HG02884 (cell line): Measurements from ENCODE around the gene FSTL5.
"Not testable (repeated sequence)": the region's sequence is repeated elsewhere in the genome, so short reads cannot be mapped to it uniquely, and the experiment has no call there.

ENCODE experiments used
- ATAC-seq: cut with Tn5 transposase; IDR thresholded peaks from one replicate; pipeline ENCODE4 v1.9.1; 2021; ENCODE audit warnings: mild to moderate bottlenecking, moderate library complexity; ENCODE audit not compliant: unreplicated experiment

FSTL5 gene

GRCh38 chr4:161869511-161869910 is 294.3 kb downstream of the FSTL5 start:
- no peak for ATAC-seq

GRCh38 chr4:161856711-161857326 is 307.0 kb downstream of the FSTL5 start:
- ATAC-seq = no peak

GRCh38 chr4:161850631-161851030 is 313.2 kb downstream of the FSTL5 start:
- no peak for ATAC-seq

DNA sequence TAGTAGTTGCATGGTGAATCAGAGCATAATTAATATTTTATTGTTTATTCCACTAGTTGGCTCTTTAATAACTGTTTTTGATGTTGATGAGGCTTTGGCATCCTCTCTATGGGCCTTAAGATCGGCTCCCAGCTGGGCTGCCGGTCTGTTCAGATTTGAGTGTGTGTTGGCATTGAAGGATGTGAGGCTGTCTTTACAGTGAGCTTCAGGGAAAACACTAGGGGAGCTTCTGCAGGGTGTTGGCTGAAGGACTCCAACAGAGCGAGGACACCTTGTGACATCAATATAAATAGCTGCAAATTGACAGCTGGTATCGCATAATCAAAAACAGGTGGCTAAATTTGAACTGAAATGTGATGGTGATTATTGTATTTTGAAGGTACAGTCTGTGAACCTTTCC is 322.0 kb downstream of the FSTL5 start:
- no peak for ATAC-seq

- no peak for ATAC-seq
These were observed 334.2 kb downstream of the FSTL5 start for GRCh38 chr4:161829591-161829990.

- no peak for ATAC-seq
These were observed 335.7 kb downstream of the FSTL5 start for GRCh38 chr4:161828061-161828460.

GRCh38 chr4:161827013-161827412 is 336.8 kb downstream of the FSTL5 start:
- ATAC-seq = no peak

GRCh38 chr4:161823450-161823849 is 340.4 kb downstream of the FSTL5 start:
- no peak for ATAC-seq

DNA sequence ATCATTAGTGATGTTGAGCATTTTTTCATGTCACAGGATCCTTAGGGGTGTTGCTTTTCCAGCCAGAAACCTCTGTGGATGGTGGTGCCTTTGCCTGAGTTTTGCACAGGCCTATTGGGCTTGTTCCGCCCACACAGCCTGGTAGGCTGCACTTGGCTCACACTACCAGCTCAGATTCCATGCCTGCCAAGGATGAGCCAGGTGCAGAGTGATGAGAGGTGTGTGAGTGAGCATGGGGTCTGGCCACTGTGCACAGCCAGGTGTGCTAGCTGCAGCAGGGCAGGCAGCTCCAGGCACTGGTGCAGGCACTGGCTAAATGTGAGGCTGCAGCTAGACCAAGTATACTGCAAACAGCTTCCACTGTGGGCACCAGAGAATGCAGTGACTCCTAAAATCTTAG is 341.6 kb downstream of the FSTL5 start:
- ATAC-seq = no peak

- ATAC-seq = no peak
These were observed 345.9 kb downstream of the FSTL5 start for GRCh38 chr4:161817914-161818313.

- no peak for ATAC-seq
These were observed 346.8 kb downstream of the FSTL5 start for GRCh38 chr4:161816958-161817357.

GRCh38 chr4:161815841-161816240 is 348.0 kb downstream of the FSTL5 start:
- ATAC-seq = no peak

GRCh38 chr4:161813889-161814288 is 349.9 kb downstream of the FSTL5 start:
- ATAC-seq = no peak

GRCh38 chr4:161813389-161813788 is 350.4 kb downstream of the FSTL5 start:
- no peak for ATAC-seq

DNA sequence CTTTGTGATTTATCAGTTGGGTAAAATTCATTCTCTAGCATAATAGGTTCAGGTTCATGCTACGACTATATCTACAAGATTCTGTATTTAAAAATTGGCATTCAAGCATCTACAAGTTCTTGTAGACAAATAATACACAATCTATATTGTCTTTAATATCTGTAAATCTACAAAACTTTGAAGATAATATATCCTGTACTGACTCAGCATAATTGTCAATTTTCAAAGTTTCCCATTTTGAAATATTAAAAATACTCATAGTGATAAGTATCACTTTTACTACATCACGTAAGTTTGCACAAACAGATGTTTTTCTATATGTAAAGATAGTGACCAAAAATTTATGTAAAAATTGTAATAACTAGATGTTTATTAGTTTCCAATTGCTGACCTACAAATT is 360.6 kb downstream of the FSTL5 start:
- ATAC-seq = no peak

- ATAC-seq = no peak
These were observed 364.1 kb downstream of the FSTL5 start for GRCh38 chr4:161799710-161800109.

DNA sequence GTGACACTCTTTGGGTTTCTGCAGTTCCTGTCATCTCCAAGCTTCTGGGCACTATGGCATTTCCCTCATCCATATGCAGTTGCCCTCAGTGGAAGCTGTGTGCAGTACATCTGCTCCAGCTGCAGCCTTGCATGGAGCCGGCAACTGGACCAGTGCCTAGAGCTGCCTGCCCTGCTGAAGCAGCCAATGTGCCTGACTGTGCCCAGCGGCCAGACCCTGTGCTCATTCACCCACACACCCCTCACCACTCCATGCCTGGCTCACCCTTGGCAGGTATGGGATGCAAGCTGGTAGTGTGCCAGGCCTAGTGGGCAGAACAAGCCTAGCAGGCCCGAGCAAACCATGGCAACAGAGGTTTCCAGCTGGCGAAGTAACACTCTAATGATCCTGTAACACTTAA is 370.8 kb downstream of the FSTL5 start:
- ATAC-seq = no peak

DNA sequence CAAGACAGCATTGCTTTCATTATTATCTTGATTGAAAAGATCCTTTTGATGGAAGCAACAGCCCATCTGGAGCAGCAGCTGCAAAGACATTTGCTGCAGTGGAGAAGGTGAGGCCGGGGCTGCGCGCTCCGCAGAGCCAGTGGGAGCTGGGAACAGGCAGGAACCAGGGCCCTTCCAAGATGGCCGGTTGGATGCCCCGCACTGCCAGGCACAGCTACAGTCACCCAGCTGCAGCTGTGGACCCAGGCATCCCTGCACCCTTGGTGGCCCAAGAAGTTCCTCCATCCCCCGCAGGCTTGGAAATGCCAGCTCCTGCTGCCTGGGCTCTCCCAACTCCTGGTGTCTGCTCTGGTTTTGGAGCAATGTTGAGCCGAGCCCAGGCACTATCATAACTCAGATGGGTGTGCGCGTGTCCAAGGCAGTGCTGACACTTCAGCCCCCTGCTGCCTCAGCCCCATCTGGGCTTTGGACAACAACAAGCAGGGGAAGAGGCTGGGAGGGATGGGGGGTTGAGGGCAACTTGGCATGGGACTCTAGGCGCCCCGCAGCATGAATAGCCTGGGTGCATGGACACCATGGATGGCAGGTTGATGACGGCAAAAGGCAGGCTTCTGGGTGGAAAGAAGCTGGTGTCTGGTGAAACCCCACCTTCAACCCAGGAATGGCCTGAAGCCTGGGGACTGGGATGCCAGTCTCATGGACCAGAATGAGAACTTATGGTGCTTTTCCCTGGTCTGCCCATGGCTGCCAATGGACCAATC is 371.8 kb downstream of the FSTL5 start:
- ATAC-seq = no peak

GRCh38 chr4:161767116-161767515 is 396.7 kb downstream of the FSTL5 start:
- ATAC-seq = no peak

DNA sequence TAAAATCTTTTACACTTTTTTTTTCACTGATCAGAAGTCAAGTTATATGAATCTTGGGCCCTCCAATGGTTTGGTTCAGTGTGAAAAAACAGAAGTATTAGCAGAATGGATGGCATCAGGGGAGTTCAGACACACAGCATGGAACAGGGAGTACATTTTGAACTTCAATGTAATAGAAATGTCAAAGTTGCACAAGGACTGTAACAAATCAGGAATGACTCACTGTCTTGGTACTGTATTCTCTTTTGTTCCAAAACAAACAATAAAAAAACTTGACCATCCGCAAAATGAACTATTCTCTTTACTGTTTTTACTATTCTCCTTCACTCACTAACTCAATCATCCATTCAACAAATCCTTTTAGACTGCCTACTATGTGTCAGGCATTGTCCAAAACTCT is 401.0 kb downstream of the FSTL5 start:
- no peak for ATAC-seq

GRCh38 chr4:161760008-161760407 is 403.8 kb downstream of the FSTL5 start:
- no peak for ATAC-seq

- not testable (repeated sequence) for ATAC-seq
These were observed 405.4 kb downstream of the FSTL5 start for GRCh38 chr4:161758412-161758811.

- ATAC-seq = no peak
These were observed 434.9 kb downstream of the FSTL5 start for GRCh38 chr4:161728929-161729328.
